ENCODE measurements around the gene SIK2.

The SIK2 gene

DNA sequence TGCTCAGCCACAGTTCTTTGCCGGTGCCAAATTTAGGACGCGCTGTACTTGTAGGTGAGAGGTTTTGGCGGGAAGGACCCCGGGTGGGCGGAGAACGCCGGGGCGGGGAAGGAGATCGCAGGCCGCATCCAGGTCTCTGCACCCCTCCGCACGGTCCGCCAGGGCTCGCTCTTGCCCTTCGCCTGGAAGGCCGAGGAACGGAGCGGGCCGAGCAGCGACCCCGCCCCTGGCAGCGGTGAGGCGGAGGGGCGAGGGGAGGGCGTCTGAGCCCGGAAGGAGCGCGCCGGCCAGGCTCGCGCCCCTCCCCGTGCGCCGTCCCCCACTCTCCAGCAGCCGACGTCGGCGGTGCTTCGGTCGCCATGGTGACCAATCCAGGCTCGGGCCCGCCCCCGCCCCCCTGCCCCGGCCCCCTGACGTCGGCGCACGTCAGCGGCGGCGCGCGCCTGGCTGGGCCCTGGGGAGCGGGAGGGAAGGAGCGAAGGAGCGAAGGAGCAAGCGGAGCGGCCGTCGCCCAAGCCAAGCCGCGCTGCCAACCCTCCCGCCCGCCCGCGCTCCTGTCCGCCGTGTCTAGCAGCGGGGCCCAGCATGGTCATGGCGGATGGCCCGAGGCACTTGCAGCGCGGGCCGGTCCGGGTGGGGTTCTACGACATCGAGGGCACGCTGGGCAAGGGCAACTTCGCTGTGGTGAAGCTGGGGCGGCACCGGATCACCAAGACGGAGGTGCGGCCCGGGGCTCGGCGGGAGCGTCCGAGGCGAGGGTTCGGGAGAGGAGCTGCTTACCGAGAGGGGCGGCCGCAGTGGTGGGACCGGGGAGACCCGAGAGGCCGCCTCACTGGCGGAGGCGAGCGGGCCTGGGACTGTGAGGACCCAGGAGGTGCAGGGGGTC is at the start of gene SIK2:
SIK2 (plus strand) TSS at position 471 of the 886 bp plus-strand sequence; CDS start at position 586, 115 bp downstream.
- no peak for TF ChIP-seq JUND (IDR thresholded peaks at IDR 0.05; ENCODE audit: low read depth)
- DNase-seq (ENCODE audit: low read depth in 1 of 2, low spot score in 1 of 2) = peak; percentile 83 to 97
- in situ Hi-C loops (cut with HindIII; ENCODE audit: low pct_unique_long_range_greater_than_20kb, low sequenced_read_pairs) = no loop called here

DNA sequence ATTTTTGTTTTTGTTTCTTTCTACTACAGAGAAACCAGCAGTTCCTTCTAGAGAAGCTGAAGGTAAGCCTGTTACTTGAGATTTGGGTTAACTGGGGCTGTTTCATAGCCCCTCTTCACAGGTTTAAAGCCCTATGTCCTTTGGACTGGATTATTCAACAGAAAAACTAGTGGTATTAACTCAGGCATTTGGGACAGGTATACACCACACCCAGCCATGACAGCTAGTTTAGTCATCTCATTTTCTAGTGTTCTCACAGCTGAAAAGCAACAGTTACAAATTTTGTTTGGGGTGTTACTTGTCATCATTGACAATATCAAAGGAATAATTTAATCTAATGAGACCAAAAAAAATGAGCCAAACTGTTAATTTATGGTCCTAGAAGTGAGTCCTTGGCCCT is 47.7 kb upstream of the SIK2 start:
- DNase-seq (ENCODE audit: low read depth in 1 of 2, low spot score in 1 of 2) = no peak
- no peak for TF ChIP-seq JUND (IDR thresholded peaks at IDR 0.05; ENCODE audit: low read depth)
- in situ Hi-C loops (cut with HindIII; ENCODE audit: low pct_unique_long_range_greater_than_20kb, low sequenced_read_pairs) = no loop called here

DNA sequence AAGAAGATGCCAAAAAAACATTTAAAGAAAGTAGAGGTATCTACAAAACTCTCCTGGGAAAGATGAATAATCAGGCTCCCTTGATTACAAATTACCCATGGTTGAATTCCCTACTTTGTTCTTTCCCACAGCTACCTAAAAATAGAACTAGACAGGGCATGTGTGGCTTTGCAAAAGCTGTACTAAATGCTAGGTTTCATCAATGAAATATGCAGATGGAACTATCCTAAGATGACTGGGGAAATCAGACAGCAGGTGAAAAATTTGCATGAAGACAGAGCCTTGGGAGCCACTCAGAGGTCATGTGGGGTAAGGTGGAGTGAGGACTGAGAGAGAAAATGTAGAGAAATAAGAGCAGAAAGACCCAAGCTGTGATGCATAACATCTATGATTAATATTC is 47.0 kb upstream of the SIK2 start:
- no peak for DNase-seq (ENCODE audit: low read depth in 1 of 2, low spot score in 1 of 2)
- TF ChIP-seq JUND (IDR thresholded peaks at IDR 0.05; ENCODE audit: low read depth) = no peak
- in situ Hi-C loops (cut with HindIII; ENCODE audit: low pct_unique_long_range_greater_than_20kb, low sequenced_read_pairs) = no loop called here

DNA sequence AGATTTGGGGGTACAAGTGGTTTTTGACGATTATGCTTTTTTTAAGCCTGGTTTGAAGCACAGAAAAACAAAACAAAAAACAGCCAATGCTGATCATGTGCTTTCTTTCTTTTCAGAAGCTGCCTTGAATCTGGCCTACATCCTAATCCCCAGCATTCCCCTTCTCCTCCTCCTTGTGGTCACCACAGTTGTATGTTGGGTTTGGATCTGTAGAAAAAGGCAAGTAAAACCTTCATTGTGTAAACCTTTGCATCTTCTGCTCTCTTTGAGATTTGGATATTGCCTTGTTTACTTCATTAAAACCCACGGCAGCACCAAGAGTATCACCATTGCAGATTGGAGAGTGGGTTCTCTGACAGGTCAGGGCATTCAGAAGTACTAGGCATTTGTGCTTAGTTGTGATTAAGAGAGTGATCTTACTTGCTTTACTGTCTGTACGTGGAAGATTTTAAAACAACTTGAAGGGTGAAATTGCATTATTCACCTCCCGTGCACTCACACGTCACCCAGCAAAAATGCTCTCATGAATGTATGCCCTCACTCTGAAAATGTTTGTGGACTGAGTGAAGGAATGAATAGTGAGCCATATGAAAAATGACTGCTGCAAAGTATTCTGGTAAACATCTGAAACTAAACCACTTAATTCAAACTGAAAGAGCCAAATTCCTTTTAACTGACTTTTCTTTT is 44.7 kb upstream of the SIK2 start:
- in situ Hi-C loops (cut with HindIII; ENCODE audit: low pct_unique_long_range_greater_than_20kb, low sequenced_read_pairs) = no loop called here
- TF ChIP-seq JUND (IDR thresholded peaks at IDR 0.05; ENCODE audit: low read depth) = no peak
- DNase-seq (ENCODE audit: low read depth in 1 of 2, low spot score in 1 of 2) = no peak

DNA sequence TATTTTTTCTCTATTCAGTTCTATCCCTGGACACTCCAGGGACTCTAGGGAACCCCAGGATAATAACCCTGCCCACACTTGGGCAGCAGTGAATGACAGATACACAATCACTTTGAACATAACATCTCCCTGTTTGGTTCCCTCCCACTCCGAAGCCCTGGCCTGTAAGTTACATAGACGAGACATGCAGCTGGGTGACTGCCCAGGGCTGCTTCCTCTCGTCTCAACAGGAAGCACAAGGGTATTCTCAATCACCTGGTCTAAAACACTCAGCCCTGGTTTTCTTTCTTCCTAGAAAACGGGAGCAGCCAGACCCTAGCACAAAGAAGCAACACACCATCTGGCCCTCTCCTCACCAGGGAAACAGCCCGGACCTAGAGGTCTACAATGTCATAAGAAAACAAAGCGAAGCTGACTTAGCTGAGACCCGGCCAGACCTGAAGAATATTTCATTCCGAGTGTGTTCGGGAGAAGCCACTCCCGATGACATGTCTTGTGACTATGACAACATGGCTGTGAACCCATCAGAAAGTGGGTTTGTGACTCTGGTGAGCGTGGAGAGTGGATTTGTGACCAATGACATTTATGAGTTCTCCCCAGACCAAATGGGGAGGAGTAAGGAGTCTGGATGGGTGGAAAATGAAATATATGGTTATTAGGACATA is 42.3 kb upstream of the SIK2 start:
- TF ChIP-seq JUND (IDR thresholded peaks at IDR 0.05; ENCODE audit: low read depth) = no peak
- in situ Hi-C loops (cut with HindIII; ENCODE audit: low pct_unique_long_range_greater_than_20kb, low sequenced_read_pairs) = no loop called here
- DNase-seq (ENCODE audit: low read depth in 1 of 2, low spot score in 1 of 2) = no peak

DNA sequence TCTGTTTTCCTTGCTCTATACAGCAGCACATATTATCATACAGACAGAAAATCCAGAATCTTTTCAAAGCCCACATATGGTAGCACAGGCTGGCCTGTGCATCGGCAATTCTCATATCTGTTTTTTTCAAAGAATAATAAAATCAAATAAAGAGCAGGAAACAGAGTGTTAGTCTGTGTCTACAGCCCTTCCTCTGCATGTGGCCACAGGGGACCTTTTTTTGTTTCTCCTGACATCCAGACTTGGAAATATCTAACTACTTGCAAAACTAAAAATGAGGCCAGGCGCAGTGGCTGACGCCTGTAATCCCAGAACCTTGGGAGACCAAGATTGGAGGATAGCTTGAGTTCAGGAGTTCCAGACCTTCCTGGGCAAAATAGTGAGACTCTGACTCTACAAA is 41.4 kb upstream of the SIK2 start:
- in situ Hi-C loops (cut with HindIII; ENCODE audit: low pct_unique_long_range_greater_than_20kb, low sequenced_read_pairs) = no loop called here
- DNase-seq (ENCODE audit: low read depth in 1 of 2, low spot score in 1 of 2) = no peak
- no peak for TF ChIP-seq JUND (IDR thresholded peaks at IDR 0.05; ENCODE audit: low read depth)

DNA sequence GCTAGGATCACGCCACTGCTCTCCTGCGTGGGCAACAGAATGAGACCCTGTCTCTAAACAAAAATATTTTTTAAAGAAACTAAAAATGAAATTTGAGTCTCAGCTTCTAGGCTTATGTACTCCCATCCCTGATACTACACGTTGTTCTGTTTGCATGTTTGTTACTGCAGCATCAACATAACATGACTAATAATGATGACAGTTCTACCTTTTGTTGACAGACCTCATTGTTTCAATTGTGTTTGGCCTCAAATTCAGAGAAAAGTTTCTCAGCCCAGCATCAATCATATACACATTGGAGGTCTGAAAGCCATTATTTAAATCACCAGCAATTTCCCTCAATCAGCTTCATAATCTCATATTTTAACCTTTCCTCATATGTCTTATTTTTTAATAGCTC is 40.9 kb upstream of the SIK2 start:
- no peak for DNase-seq (ENCODE audit: low read depth in 1 of 2, low spot score in 1 of 2)
- in situ Hi-C loops (cut with HindIII; ENCODE audit: low pct_unique_long_range_greater_than_20kb, low sequenced_read_pairs) = no loop called here
- TF ChIP-seq JUND (IDR thresholded peaks at IDR 0.05; ENCODE audit: low read depth) = no peak

DNA sequence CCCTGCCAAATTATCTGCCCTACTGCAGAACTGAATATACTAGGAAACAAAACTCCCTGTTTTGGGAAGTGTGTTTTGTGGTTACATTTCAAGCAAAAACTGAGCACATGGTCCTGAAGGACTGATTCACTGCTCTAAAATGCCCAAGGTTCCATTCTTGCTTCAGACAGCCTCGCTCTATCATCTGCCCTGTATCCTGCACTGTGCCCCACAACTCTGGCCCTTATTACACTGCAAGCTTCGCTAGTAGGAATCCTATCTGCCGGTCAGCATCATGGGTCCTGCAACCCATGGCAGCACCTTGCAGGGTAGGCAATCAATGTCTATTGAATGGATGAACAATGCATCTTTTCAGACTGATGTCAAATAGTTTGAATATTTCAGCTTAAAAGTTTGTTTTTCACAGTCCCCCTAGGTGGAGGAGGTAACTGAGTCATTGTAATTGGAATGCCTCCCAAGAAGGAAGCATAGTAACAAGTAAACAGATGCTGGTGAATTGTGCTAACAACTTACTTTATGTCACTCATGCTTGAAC is 40.4 kb upstream of the SIK2 start:
- no peak for TF ChIP-seq JUND (IDR thresholded peaks at IDR 0.05; ENCODE audit: low read depth)
- no peak for DNase-seq (ENCODE audit: low read depth in 1 of 2, low spot score in 1 of 2)
- in situ Hi-C loops (cut with HindIII; ENCODE audit: low pct_unique_long_range_greater_than_20kb, low sequenced_read_pairs) = no loop called here

DNA sequence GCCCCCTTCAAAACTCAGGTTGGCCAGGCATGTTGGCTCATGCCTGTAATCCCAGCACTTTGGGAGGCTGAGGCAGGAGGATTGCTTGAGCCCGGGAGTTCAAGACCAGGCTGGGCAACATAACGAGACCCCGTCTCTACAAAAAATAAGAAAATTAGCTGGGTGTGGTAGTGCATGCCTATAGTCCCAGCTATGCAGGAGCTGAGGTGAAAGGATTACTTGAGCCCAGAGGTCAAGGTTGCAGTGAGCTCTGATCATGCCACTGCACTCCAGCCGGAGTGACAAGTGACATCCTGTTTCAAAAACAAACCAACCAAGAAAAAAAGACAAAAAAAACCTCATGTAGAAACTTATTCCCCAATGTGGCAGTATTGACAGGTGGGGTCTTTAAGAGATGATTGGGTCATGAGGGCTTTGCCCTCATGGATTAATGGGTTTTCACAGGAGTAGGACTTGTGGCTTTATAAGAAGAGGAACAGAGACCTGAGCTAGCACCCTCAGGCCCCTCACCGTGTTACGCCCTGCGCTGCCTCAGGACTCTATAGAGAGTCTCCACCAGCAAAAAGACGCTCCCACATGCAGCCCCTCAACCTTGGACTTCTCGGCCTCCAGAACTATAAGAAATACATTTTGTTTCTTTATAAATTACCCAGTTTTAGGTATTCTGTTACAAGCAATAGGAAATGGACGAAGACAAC is 39.4 kb upstream of the SIK2 start:
- no peak for TF ChIP-seq JUND (IDR thresholded peaks at IDR 0.05; ENCODE audit: low read depth)
- DNase-seq (ENCODE audit: low read depth in 1 of 2, low spot score in 1 of 2) = no peak
- in situ Hi-C loops (cut with HindIII; ENCODE audit: low pct_unique_long_range_greater_than_20kb, low sequenced_read_pairs) = no loop called here

DNA sequence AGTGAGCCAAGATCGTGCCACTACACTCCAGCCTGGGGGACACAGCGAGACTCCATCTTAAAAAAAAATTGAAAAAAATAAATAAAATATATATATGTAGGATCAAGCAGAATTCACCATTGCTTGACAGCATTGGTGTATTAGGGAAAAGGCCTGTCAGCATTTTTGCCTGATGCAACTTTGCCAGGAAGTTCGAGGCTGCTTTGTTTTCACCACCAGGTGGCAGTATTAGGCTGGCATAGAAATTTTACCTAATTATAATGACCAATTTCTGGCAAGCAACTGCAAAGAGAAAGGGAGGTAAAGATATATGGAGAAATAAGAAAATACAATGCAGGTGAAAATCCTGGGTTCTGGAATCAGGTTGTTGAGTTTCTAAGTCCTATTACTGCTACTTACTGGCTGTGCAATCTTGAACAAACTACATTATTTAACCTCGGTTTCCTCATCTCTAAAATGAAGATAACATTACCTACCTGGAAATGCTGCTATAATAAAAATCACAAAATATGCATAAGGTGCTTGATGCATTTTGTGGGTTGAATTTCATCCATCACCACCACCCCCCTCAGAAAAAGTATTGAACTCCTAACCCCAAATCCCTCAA is 37.0 kb upstream of the SIK2 start:
- no peak for TF ChIP-seq JUND (IDR thresholded peaks at IDR 0.05; ENCODE audit: low read depth)
- DNase-seq (ENCODE audit: low read depth in 1 of 2, low spot score in 1 of 2) = peak; percentile 55 to 81
- in situ Hi-C loops (cut with HindIII; ENCODE audit: low pct_unique_long_range_greater_than_20kb, low sequenced_read_pairs) = no loop called here

DNA sequence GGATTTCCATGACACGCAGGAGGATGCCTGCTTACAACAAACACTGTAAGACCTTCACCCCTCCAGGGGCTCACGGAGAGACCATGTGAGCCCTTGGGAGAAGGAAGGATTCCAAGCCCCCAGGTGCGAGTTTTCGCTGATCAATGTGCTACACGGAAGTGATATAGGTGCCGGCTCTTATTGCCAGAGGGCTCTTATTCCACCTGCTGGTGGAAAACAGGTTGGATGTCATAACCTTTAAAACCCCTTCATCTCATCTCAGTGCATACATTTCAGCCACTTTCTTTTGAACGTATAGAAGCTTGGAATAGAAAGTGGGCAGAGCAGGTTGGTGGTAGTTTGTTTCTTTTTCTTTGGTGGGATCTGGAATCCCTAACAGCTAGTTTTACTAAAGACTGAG is 35.9 kb upstream of the SIK2 start:
- in situ Hi-C loops (cut with HindIII; ENCODE audit: low pct_unique_long_range_greater_than_20kb, low sequenced_read_pairs) = no loop called here

DNA sequence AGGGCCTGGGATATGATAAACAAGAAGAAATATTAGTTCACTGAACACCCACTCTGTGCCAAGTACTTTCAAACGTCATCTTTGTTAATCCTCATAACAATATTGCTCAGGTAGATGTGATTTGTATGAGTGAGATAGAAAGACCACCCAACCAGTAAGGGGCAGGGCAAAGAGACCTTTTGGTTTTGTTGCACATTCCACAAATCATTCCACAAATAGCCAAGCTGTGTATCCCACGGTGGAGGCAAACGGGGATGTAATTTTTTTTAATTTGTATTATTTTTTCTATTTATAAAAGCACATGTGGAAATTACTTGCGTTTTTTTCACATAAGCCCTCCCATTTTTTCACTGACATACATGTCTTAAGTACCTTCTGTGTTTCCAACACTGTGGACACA is 32.8 kb upstream of the SIK2 start:
- TF ChIP-seq JUND (IDR thresholded peaks at IDR 0.05; ENCODE audit: low read depth) = no peak
- in situ Hi-C loops (cut with HindIII; ENCODE audit: low pct_unique_long_range_greater_than_20kb, low sequenced_read_pairs) = no loop called here
- DNase-seq (ENCODE audit: low read depth in 1 of 2, low spot score in 1 of 2) = no peak

More for the DNA sequence above, 35.9 kb upstream of the SIK2 start:
- TF ChIP-seq JUND (IDR thresholded peaks at IDR 0.05; ENCODE audit: low read depth) = no peak
- no peak for DNase-seq (ENCODE audit: low read depth in 1 of 2, low spot score in 1 of 2)

Measured in T47D (cell line).